Measurements from ENCODE around the gene DAB2IP. TPM values are rescaled to one million over a fixed set of nuclear protein-coding genes. Genes with fewer than 3 reads are reported as not detected.

DAB2IP gene
- total RNA-seq, 1 donor from 2014 or later: 81.6 TPM

DNA sequence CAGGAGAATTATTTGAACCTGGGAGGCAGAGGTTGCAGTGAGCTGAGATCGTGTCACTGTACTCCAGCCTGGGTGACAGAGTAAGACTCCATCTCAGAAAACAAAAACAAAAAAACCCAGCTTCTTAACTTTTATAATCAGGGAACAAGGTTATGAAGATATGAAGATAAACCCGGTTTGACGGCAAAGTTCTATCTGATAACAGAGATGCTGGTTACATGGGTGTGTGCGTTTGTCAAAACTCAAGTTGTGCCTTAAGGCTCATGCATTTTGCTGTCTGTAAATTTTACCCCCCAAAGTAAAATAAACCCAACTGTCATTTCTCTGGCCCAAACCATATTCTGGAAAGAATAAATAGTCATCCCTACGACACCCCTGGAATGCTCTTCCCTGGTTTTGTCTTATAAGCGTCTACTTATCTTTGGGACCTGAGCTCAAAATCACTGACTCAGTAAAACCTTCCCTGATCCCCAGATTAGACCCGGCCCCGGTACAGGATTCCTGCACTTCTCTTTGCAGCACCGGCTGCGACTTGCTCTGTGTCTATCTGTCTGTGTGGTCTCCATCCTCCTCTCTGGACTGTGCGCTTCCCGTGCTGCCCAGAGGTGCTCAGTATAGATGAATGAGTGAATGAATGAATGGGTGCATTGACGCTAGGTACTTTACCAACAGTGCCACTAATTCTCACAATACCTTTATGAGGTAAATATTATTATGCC, 172.2 kb downstream of the DAB2IP start:
- ATAC-seq (no peak), DNase-seq (no peak)
- Histone ChIP-seq H3K27ac (no peak overlapping the region), H3K36me3 (no peaks in the 10 kb centered on the region), H3K4me1 (no peaks in the 10 kb centered on the region), H3K4me3 (no peak overlapping the region), H3K9me3 (no peaks in the 10 kb centered on the region), H3K27me3 (no peaks in the 10 kb centered on the region)
- intact Hi-C loops (cut with DNase I): no loop called here
- TF ChIP-seq, protein P1, sequence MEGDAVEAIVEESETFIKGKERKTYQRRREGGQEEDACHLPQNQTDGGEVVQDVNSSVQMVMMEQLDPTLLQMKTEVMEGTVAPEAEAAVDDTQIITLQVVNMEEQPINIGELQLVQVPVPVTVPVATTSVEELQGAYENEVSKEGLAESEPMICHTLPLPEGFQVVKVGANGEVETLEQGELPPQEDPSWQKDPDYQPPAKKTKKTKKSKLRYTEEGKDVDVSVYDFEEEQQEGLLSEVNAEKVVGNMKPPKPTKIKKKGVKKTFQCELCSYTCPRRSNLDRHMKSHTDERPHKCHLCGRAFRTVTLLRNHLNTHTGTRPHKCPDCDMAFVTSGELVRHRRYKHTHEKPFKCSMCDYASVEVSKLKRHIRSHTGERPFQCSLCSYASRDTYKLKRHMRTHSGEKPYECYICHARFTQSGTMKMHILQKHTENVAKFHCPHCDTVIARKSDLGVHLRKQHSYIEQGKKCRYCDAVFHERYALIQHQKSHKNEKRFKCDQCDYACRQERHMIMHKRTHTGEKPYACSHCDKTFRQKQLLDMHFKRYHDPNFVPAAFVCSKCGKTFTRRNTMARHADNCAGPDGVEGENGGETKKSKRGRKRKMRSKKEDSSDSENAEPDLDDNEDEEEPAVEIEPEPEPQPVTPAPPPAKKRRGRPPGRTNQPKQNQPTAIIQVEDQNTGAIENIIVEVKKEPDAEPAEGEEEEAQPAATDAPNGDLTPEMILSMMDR (IDR thresholded peaks at IDR 0.05): no peak

DNA sequence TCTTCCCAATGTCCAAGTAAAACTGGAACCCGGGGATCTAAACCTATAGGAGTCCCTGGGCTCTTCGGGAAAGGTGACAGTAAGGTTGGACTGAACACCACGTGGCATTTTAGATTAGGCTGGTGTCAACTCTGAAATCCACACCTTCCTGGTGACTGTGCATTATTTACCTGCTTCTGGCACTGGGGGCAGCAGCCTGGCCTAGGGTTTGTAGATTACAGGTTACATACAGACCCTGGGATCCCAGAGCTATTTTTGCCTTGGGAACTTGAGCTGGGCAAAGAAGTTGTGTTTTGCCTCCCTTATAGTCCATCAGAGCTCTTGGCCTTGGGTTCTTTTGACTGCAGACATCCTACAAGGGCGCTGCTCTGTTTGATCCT, 173.2 kb downstream of the DAB2IP start:
- no peak overlapping the region for H3K4me3 ChIP-seq
- intact Hi-C loops (cut with DNase I): no loop called here
- TF ChIP-seq, protein P1 (IDR thresholded peaks at IDR 0.05): no peak
- no peak for ATAC-seq
- no peaks in the 10 kb centered on the region for H3K36me3 ChIP-seq
- H3K27ac ChIP-seq: no peak overlapping the region
- no peaks in the 10 kb centered on the region for H3K27me3 ChIP-seq
- no peak for DNase-seq
- no peaks in the 10 kb centered on the region for H3K9me3 ChIP-seq
- H3K4me1 ChIP-seq: no peaks in the 10 kb centered on the region

GRCh38 chr9:121825031-121825691, 173.7 kb downstream of the DAB2IP start:
- DNase-seq: peak; percentile 40
- TF ChIP-seq, protein P1 (IDR thresholded peaks at IDR 0.05): no peak
- no peaks in the 10 kb centered on the region for H3K4me1 ChIP-seq
- H3K36me3 ChIP-seq: no peaks in the 10 kb centered on the region
- H3K27me3 ChIP-seq: no peaks in the 10 kb centered on the region
- peak; percentile 58 for ATAC-seq
- no peaks in the 10 kb centered on the region for H3K9me3 ChIP-seq
- no peak overlapping the region for H3K4me3 ChIP-seq
- H3K27ac ChIP-seq: no peak overlapping the region
- intact Hi-C loops (cut with DNase I): no loop called here

DNA sequence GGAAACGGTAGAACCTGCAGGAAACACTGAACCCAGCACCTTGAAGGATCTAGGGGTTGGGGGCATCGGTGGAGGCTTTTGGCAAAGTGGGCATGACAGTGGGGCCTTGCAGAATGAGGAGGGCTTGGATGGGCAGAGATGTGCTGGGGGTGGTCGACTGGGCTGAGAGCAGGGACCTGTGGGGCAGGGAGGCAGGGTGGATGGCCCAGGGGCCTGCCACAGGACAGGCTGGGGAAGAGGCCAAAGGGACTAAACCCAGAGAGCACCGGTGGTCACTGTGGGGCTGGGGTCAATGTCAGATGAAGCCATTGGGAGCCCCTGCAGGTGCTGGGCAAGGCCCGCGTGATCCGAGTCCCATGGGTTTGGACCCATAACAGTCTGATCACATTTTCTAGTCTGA, 175.3 kb downstream of the DAB2IP start:
- H3K27ac ChIP-seq: no peak overlapping the region
- H3K9me3 ChIP-seq: no peaks in the 10 kb centered on the region
- H3K4me3 ChIP-seq: no peak overlapping the region
- H3K36me3 ChIP-seq: no peaks in the 10 kb centered on the region
- H3K27me3 ChIP-seq: no peaks in the 10 kb centered on the region
- intact Hi-C loops (cut with DNase I): no loop called here
- no peak for ATAC-seq
- TF ChIP-seq, protein P1 (IDR thresholded peaks at IDR 0.05): no peak
- peak; percentile 36 for DNase-seq
- no peaks in the 10 kb centered on the region for H3K4me1 ChIP-seq

GRCh38 chr9:121827251-121827967, 176.0 kb downstream of the DAB2IP start:
- ATAC-seq: no peak
- TF ChIP-seq, protein P1 (IDR thresholded peaks at IDR 0.05): no peak
- no peaks in the 10 kb centered on the region for H3K27me3 ChIP-seq
- no peak overlapping the region for H3K4me3 ChIP-seq
- no peaks in the 10 kb centered on the region for H3K9me3 ChIP-seq
- DNase-seq: peak; percentile 29
- H3K27ac ChIP-seq: no peak overlapping the region
- intact Hi-C loops (cut with DNase I): no loop called here
- no peaks in the 10 kb centered on the region for H3K36me3 ChIP-seq
- H3K4me1 ChIP-seq: no peaks in the 10 kb centered on the region
